8988T (cell line): ENCODE measurements around the gene B3GAT3.
"Not testable (repeated sequence)": the region's sequence is repeated elsewhere in the genome, so short reads cannot be mapped to it uniquely, and the experiment has no call there.

Experiments used
- DNase-seq: peaks from one replicate; pipeline ENCODE4 v3.0.0; 2011

Gene B3GAT3

GRCh38 chr11:62645671-62645945, 23.8 kb upstream of the B3GAT3 start:
- DNase-seq = no peak

- no peak for DNase-seq
Observed at GRCh38 chr11:62644220-62644619, 22.4 kb upstream of the B3GAT3 start.

- DNase-seq = no peak
Observed at GRCh38 chr11:62632492-62632891, 10.7 kb upstream of the B3GAT3 start.

- DNase-seq = no peak
Observed at GRCh38 chr11:62627713-62628112, 5.9 kb upstream of the B3GAT3 start.

- DNase-seq = no peak
Observed at GRCh38 chr11:62622476-62623089, 797 bp upstream of the B3GAT3 start.

GRCh38 chr11:62621027-62621566, 689 bp downstream of the B3GAT3 start:
- DNase-seq = no peak

- DNase-seq = not testable (repeated sequence)
Observed at GRCh38 chr11:62616957-62617356, 4.8 kb downstream of the B3GAT3 start.

GRCh38 chr11:62615521-62615920, 6.3 kb downstream of the B3GAT3 start:
- no peak for DNase-seq

GRCh38 chr11:62614275-62614674, 7.5 kb downstream of the B3GAT3 start:
- no peak for DNase-seq

GRCh38 chr11:62613291-62613778, 8.5 kb downstream of the B3GAT3 start:
- no peak for DNase-seq

- peak; percentile 93 for DNase-seq
Observed at GRCh38 chr11:62612366-62613290, 9.2 kb downstream of the B3GAT3 start, which contains the start of the genes EML3 and ROM1. Gene EML3, minus strand, starts transcription at chr11:62612775. Its CDS starts 318 bp downstream, at chr11:62612457. Gene ROM1, plus strand, starts transcription at chr11:62613257. Its CDS starts 25 bp downstream, at chr11:62613282.

GRCh38 chr11:62611705-62612365, 10.0 kb downstream of the B3GAT3 start:
- DNase-seq = no peak

- DNase-seq = no peak
Observed at GRCh38 chr11:62610814-62611704, 10.7 kb downstream of the B3GAT3 start.

- no peak for DNase-seq
Observed at GRCh38 chr11:62610403-62610802, 11.4 kb downstream of the B3GAT3 start.

- no peak for DNase-seq
Observed at GRCh38 chr11:62608776-62609175, 13.0 kb downstream of the B3GAT3 start.

- no peak for DNase-seq
Observed at GRCh38 chr11:62607714-62608113, 14.1 kb downstream of the B3GAT3 start.

- DNase-seq = no peak
Observed at GRCh38 chr11:62605902-62606301, 15.9 kb downstream of the B3GAT3 start.

GRCh38 chr11:62605467-62605866, 16.3 kb downstream of the B3GAT3 start:
- DNase-seq = no peak

GRCh38 chr11:62604460-62605120, 17.2 kb downstream of the B3GAT3 start:
- no peak for DNase-seq

GRCh38 chr11:62603776-62604299, 17.9 kb downstream of the B3GAT3 start:
- no peak for DNase-seq

GRCh38 chr11:62603072-62603408, 18.7 kb downstream of the B3GAT3 start:
- no peak for DNase-seq
